ENCODE data around the gene HS2ST1.

DNA sequence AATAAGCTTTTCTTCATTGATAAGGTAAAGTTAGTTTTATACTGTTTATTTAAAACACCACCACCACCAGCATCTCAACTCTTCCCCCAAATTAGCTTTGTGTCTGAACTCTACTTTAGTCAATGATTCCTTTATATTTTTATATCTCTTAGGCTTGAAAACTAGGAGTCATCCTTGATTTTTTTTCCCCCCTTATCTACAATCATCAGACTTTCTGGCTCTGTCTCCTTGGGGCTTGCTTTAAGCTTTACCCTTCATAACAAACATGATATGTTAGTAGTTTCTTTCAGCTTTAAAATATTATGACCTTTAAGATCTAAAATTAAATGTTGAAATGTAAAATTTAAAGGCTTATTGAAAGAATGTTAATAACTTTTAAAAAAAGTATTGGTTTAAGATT, 28.3 kb downstream of the HS2ST1 start:
- no peak for TF ChIP-seq POLR2A (IDR thresholded peaks at IDR 0.05)
- TF ChIP-seq, protein P1, sequence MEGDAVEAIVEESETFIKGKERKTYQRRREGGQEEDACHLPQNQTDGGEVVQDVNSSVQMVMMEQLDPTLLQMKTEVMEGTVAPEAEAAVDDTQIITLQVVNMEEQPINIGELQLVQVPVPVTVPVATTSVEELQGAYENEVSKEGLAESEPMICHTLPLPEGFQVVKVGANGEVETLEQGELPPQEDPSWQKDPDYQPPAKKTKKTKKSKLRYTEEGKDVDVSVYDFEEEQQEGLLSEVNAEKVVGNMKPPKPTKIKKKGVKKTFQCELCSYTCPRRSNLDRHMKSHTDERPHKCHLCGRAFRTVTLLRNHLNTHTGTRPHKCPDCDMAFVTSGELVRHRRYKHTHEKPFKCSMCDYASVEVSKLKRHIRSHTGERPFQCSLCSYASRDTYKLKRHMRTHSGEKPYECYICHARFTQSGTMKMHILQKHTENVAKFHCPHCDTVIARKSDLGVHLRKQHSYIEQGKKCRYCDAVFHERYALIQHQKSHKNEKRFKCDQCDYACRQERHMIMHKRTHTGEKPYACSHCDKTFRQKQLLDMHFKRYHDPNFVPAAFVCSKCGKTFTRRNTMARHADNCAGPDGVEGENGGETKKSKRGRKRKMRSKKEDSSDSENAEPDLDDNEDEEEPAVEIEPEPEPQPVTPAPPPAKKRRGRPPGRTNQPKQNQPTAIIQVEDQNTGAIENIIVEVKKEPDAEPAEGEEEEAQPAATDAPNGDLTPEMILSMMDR (IDR thresholded peaks at IDR 0.05) = no peak
